ENCODE measurements around the gene MDK.

MDK gene

GRCh38 chr11:46381048-46381818 is at the start of gene MDK:
MDK (plus strand) TSS chr11:46381669; CDS start chr11:46382058, 389 bp downstream.
- DNase-seq = no peak

GRCh38 chr11:46332093-46332567 is 49.3 kb upstream of the MDK start:
- no peak for DNase-seq

GRCh38 chr11:46332568-46333393 is 48.7 kb upstream of the MDK start:
- DNase-seq = no peak

GRCh38 chr11:46333394-46333947 is 48.0 kb upstream of the MDK start:
- DNase-seq = no peak

- no peak for DNase-seq
Observed at GRCh38 chr11:46334211-46334610, 47.3 kb upstream of the MDK start.

GRCh38 chr11:46335271-46335670 is 46.2 kb upstream of the MDK start:
- DNase-seq = no peak

- DNase-seq = no peak
Observed at GRCh38 chr11:46335890-46336562, 45.4 kb upstream of the MDK start.

GRCh38 chr11:46336563-46337180 is 44.8 kb upstream of the MDK start:
- DNase-seq = no peak

- no peak for DNase-seq
Observed at GRCh38 chr11:46337626-46338345, 43.7 kb upstream of the MDK start.

- DNase-seq = no peak
Observed at GRCh38 chr11:46338636-46338987, 42.9 kb upstream of the MDK start.

- DNase-seq = no peak
Observed at GRCh38 chr11:46338988-46339666, 42.3 kb upstream of the MDK start.

- DNase-seq = no peak
Observed at GRCh38 chr11:46339816-46340215, 41.7 kb upstream of the MDK start.

- no peak for DNase-seq
Observed at GRCh38 chr11:46341454-46341853, 40.0 kb upstream of the MDK start.

GRCh38 chr11:46342239-46342638 is 39.2 kb upstream of the MDK start:
- DNase-seq = no peak

- DNase-seq = no peak
Observed at GRCh38 chr11:46343520-46343919, 37.9 kb upstream of the MDK start.

- no peak for DNase-seq
Observed at GRCh38 chr11:46345131-46345597, 36.3 kb upstream of the MDK start.

GRCh38 chr11:46345881-46346484 is 35.5 kb upstream of the MDK start:
- peak; percentile 52 for DNase-seq

GRCh38 chr11:46346886-46347636 is 34.4 kb upstream of the MDK start, which contains the start of gene DGKZ:
DGKZ (plus strand) TSS chr11:46347463; CDS start chr11:46347660, 197 bp downstream.
- peak; percentile 92 for DNase-seq

GRCh38 chr11:46347637-46348311 is 33.7 kb upstream of the MDK start:
- no peak for DNase-seq
